HEK293 (cell line): ENCODE data around the gene TACC2.

Experiments used
- ATF2 ChIP-seq: fragments of 450-650 bp; formaldehyde crosslinking; IDR thresholded peaks from 2 replicates; pipeline ENCODE4 v1.5.1; 2016; ENCODE audit warnings: missing biosample characterization, missing genetic modification characterization, low read depth
- CTCF ChIP-seq: fragments of 450-650 bp; formaldehyde crosslinking; IDR thresholded peaks from 2 replicates; pipeline ENCODE4 v1.5.1; 2016; ENCODE audit warnings: missing biosample characterization, missing genetic modification characterization
- REST ChIP-seq: fragments of 450-650 bp; formaldehyde crosslinking; IDR thresholded peaks from 2 replicates; pipeline ENCODE4 v1.5.1; 2016; ENCODE audit warnings: missing biosample characterization, missing genetic modification characterization
- ZBTB17 ChIP-seq: fragments of 450-650 bp; formaldehyde crosslinking; IDR thresholded peaks from 2 replicates; pipeline ENCODE4 v1.5.1; 2016; ENCODE audit warnings: missing biosample characterization, missing genetic modification characterization
- ZBTB44 ChIP-seq: fragments of 450-650 bp; IDR thresholded peaks from 2 replicates; pipeline ENCODE4 v1.5.1; 2018; ENCODE audit warnings: missing biosample characterization, mild to moderate bottlenecking, missing genetic modification characterization

GRCh38 chr10:121994429-121994941 is 5.5 kb downstream of the TACC2 start:
- no peak for TF ChIP-seq CTCF (tag by site-specific recombination)
- TF ChIP-seq ATF2 (tag by site-specific recombination), result no peak
- no peak for TF ChIP-seq ZBTB44 (tag by site-specific recombination)
- TF ChIP-seq REST (tag by site-specific recombination), result no peak
- no peak for TF ChIP-seq ZBTB17 (tag by site-specific recombination)
